Lung (tissue), 16 donors: ENCODE data around the gene ATP6AP1. TPM values are rescaled to one million over a fixed set of nuclear protein-coding genes. Genes with fewer than 3 reads are reported as not detected.

Experiments
- ATAC-seq: fragments of 200-7000 bp; cut with Tn5 transposase; one replicate; pipeline ENCODE4 v1.9.1; 2020; ENCODE audit warnings: moderate number of reproducible peaks; ENCODE audit not compliant: insufficient read depth, low FRiP score
- DNase-seq, 3 donors: peaks; one replicate each; pipeline ENCODE4 v3.0.0-alpha.2; 2013 to 2017
- H3K27ac ChIP-seq, 2 donors: one replicate each; pipeline ENCODE4 v1.5.1; 2013; ENCODE audit warnings: mild to moderate bottlenecking in 2 of 2, moderate library complexity in 2 of 2, control low read depth in 1 of 2, inconsistent platforms in 1 of 2, low read depth in 1 of 2, low read length in 1 of 2
- H3K27me3 ChIP-seq, 3 donors: one replicate each; pipeline ENCODE4 v1.5.1; 2013; ENCODE audit warnings: low read length in 2 of 3; ENCODE audit not compliant: control insufficient read depth in 3 of 3, insufficient read depth in 3 of 3
- H3K36me3 ChIP-seq, 4 donors: one replicate each; pipeline ENCODE4 v1.5.1; 2013; ENCODE audit warnings: low read length in 4 of 4, mild to moderate bottlenecking in 1 of 4, moderate library complexity in 1 of 4; ENCODE audit not compliant: control insufficient read depth in 4 of 4, insufficient read depth in 4 of 4
- H3K4me1 ChIP-seq, 5 donors: one replicate each; pipeline ENCODE4 v1.5.1; 2013; ENCODE audit warnings: low read length in 5 of 5, mild to moderate bottlenecking in 2 of 5, moderate library complexity in 1 of 5; ENCODE audit not compliant: control insufficient read depth in 5 of 5, insufficient read depth in 5 of 5
- H3K4me3 ChIP-seq: one replicate; pipeline ENCODE4 v1.5.1; 2013; ENCODE audit warnings: mild to moderate bottlenecking, control low read depth, moderate library complexity
- H3K9ac ChIP-seq, 2 donors: one replicate each; pipeline ENCODE4 v1.5.1; 2013; ENCODE audit warnings: low read length in 2 of 2, control low read depth in 1 of 2; ENCODE audit not compliant: insufficient read depth in 1 of 2
- H3K9me3 ChIP-seq, 4 donors: one replicate each; pipeline ENCODE4 v1.5.1; 2013; ENCODE audit warnings: low read length in 3 of 4, mild to moderate bottlenecking in 1 of 4, moderate library complexity in 1 of 4; ENCODE audit not compliant: control insufficient read depth in 4 of 4, insufficient read depth in 3 of 4
- CTCF ChIP-seq: IDR thresholded peaks from 2 replicates; pipeline ENCODE4 v1.5.1; 2012; ENCODE audit warnings: mild to moderate bottlenecking; ENCODE audit errors: control extremely low read depth, extremely low read depth
- WGBS, 2 donors: extraction: QIAGEN DNeasy Blood & Tissue Kit; methylation state at CpG; one replicate each; pipeline ENCODE4 v1.1.7; 2013; 5-methylcytosine and 5-hydroxymethylcytosine counted together
- long read RNA-seq, 5 donors: transcript quantifications; one replicate each; lab custom pipeline, GENCODE V29; 2026
- polyA plus RNA-seq, 2 donors: library from polyadenylated mRNA; stranded (reverse); fragments of 200-250 nt; gene quantifications; one replicate each; pipeline ENCODE4 v1.2.1, GENCODE V29; 2013
- total RNA-seq, 2 donors: library from RNA; depleted of rRNA in 1 of 2; stranded (reverse); fragments of >200 nt in 1 of 2; gene quantifications; one replicate each; pipeline ENCODE4 v1.2.1, GENCODE V29; 2014 to 2021
- donor health status: control.
- donor health status: control.
- donor health status: Bipolar disorder and iron deficiency.
- donor health status: healthy.
- donor health status: DM: yes; HTN: yes; CAD: no.

ATP6AP1 gene
- total RNA-seq = 100 to 1,000 TPM in 1 of 2 donors, 10 to 100 TPM in 1; 73.7 to 142 TPM
- 100 to 1,000 TPM in 1 of 2 donors, 10 to 100 TPM in 1; 84.1 to 220 TPM for polyA plus RNA-seq
- long read RNA-seq, donor 1, full-length matches to known transcripts = 54 of 65 reads
- long read RNA-seq, donor 1, partial matches to known transcripts = 11 of 65 reads
- long read RNA-seq, donor 1, other reads (novel, unspliced or antisense) = 0 of 65 reads
- long read RNA-seq, donor 2, transcript ATP6AP1-201 (10 exons, 2,099 nt) = major isoform, 8 of 8 reads
- long read RNA-seq, donor 2, partial matches to known transcripts = 0 of 8 reads
- long read RNA-seq, donor 2, other reads (novel, unspliced or antisense) = 0 of 8 reads
- long read RNA-seq, donor 3, transcript ATP6AP1-201 (10 exons, 2,099 nt) = major isoform, 12 of 12 reads
- long read RNA-seq, donor 3, partial matches to known transcripts = 0 of 12 reads
- long read RNA-seq, donor 3, other reads (novel, unspliced or antisense) = 0 of 12 reads
- long read RNA-seq, donor 4, transcript ATP6AP1-201 (10 exons, 2,099 nt) = major isoform, 8 of 9 reads
- long read RNA-seq, donor 4, partial matches to known transcripts = 0 of 9 reads
- long read RNA-seq, donor 4, other reads (novel, unspliced or antisense) = 0 of 9 reads
- long read RNA-seq, donor 5, transcript ATP6AP1-201 (10 exons, 2,099 nt) = major isoform, 42 of 110 reads
- long read RNA-seq, donor 5, partial matches to known transcripts = 67 of 110 reads
- long read RNA-seq, donor 5, other reads (novel, unspliced or antisense) = 0 of 110 reads

DNA sequence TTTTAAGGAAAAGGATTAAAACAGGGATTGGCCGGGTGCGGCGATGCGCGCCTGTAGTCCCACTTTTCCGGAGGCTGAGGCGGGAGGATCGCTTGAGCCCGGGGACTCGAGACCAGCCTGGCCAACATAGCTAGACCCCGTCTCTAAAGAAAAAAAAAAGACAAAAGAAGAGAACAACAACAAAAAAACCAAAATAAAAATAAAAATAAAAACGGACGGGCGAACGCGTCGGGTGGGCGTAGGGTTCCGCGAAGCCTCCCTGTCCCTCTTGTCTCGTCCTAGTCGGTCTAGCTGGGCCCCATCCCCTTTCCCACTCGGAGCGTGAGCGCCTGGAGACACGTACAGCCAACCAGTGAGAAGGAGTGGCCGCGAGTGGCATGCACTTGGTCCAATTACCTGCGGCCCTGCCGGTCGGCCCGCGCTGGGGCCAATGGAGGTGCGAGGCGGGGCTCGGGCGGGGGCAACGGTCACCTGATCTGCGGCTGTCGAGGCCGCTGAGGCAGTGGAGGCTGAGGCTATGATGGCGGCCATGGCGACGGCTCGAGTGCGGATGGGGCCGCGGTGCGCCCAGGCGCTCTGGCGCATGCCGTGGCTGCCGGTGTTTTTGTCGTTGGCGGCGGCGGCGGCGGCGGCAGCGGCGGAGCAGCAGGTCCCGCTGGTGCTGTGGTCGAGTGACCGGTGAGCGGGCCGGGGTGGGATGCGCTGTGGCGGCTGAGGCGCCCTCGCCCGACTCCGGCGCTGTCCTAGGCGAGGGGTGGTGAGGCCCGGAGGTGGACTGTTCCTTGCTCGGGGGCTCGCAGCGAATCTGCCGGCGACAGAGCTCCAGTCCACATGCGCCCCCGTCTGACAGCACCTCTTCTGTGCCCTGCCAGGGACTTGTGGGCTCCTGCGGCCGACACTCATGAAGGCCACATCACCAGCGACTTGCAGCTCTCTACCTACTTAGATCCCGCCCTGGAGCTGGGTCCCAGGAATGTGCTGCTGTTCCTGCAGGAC lies at the start of gene ATP6AP1:
ATP6AP1 (plus strand) TSS at position 502 of the 996 bp plus-strand sequence; CDS start at position 518, 16 bp downstream.
- no peaks in the 10 kb centered on the region for H3K27me3 ChIP-seq
- H3K9me3 ChIP-seq = peaks cover 0 to 8% (median 0%) of the 10 kb centered on the region in 4 donors
- DNase-seq = peak; percentile 91 to 96 (median 94)
- H3K4me3 ChIP-seq = peak within 1 kb of the TSS; percentile 66
- H3K4me1 ChIP-seq = peaks cover 0 to 5% (median 5%) of the 10 kb centered on the region in 5 donors
- peak within 1 kb of the TSS; percentile 77 to 95 for H3K27ac ChIP-seq
- WGBS, 2 donors = 13 to 43% methylated on average over 55 to 87 of the region's 87 CpGs
- H3K9ac ChIP-seq = peak within 1 kb of the TSS in 1 of 2 donors; percentile 49
- ATAC-seq = peak; percentile 92
- H3K36me3 ChIP-seq = peaks cover 0 to 8% (median under 1%) of the 10 kb centered on the region in 4 donors
- no peak for TF ChIP-seq CTCF

DNA sequence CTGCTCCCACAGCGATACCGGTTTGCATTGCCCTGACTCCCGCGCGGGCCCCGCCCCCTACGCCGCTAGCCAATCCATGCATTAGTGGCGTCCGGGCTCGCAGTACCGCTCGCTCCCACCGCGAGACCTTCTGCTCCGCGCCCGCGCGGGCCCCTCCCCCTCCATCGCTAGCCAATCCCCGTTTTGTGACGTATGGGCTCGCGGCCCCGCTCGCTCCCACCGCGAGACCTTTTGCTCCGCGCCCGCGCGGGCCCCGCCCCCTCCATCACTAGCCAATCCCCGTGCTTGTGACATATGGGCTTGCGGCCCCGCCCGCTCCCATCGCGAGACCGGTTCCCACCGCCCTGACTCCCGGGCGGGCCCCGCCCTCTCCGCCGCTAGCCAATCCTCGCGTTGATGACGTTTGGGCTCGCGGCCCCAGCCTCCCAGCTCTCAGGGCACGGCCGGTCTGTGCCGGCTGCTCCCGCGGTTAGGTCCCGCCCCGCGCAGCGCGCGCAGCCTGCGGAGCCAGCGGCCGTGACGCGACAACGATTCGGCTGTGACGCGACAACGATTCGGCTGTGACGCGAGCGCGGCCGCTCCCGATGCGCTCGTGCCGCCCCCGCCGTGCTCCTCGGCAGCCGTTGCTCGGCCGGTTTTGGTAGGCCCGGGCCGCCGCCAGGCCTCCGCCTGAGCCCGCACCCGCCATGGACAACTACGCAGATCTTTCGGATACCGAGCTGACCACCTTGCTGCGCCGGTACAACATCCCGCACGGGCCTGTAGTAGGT lies 49.5 kb upstream of the ATP6AP1 start, which contains the start of gene EMD:
EMD (plus strand) TSS at position 497 of the 770 bp plus-strand sequence; CDS start at position 687, 190 bp downstream.
- Histone ChIP-seq H3K4me3 (peak within 1 kb of the TSS; percentile 68), H3K4me1 (peaks cover 0 to 14% (median 2%) of the 10 kb centered on the region in 5 donors), H3K9me3 (peaks cover 0 to 4% (median 0%) of the 10 kb centered on the region in 4 donors), H3K36me3 (peaks cover 0 to 6% (median under 1%) of the 10 kb centered on the region in 4 donors), H3K9ac (peak within 1 kb of the TSS; percentile 77 to 86), H3K27me3 (no peaks in the 10 kb centered on the region), H3K27ac (peak within 1 kb of the TSS; percentile 97 to 99)
- DNase-seq (peak; percentile 98), ATAC-seq (peak; percentile 89)
- no peak for TF ChIP-seq CTCF
- 0 to 39% methylated on average over 53 to 103 of the region's 103 CpGs for WGBS, 2 donors

- H3K9ac ChIP-seq = peak overlapping the region; percentile 77 to 86
- no peak for TF ChIP-seq CTCF
- peaks cover 0 to 13% (median 5%) of the 10 kb centered on the region in 5 donors for H3K4me1 ChIP-seq
- 1 to 37% methylated on average over 15 to 38 of the region's 38 CpGs for WGBS, 2 donors
- H3K27ac ChIP-seq = peak overlapping the region; percentile 97 to 99
- peak overlapping the region; percentile 68 for H3K4me3 ChIP-seq
- DNase-seq (peak in 1 of 3 donors; percentile 29), ATAC-seq (no peak)
- no peaks in the 10 kb centered on the region for H3K27me3 ChIP-seq
- peaks cover 0 to 4% (median 0%) of the 10 kb centered on the region in 4 donors for H3K9me3 ChIP-seq
- H3K36me3 ChIP-seq = peaks cover 0 to 6% (median under 1%) of the 10 kb centered on the region in 4 donors
Observed at GRCh38 chrX:154379569-154379951, 48.9 kb upstream of the ATP6AP1 start.
